HuH-7 (cell line): ENCODE data around the gene BLZF1.
"Not testable (repeated sequence)": the region's sequence is repeated elsewhere in the genome, so short reads cannot be mapped to it uniquely, and the experiment has no call there.

Experiments
- DNase-seq: peaks from one replicate; pipeline ENCODE4 v3.0.0; 2011; ENCODE audit warnings: low spot score

BLZF1 gene, protein sequence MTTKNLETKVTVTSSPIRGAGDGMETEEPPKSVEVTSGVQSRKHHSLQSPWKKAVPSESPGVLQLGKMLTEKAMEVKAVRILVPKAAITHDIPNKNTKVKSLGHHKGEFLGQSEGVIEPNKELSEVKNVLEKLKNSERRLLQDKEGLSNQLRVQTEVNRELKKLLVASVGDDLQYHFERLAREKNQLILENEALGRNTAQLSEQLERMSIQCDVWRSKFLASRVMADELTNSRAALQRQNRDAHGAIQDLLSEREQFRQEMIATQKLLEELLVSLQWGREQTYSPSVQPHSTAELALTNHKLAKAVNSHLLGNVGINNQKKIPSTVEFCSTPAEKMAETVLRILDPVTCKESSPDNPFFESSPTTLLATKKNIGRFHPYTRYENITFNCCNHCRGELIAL

DNA sequence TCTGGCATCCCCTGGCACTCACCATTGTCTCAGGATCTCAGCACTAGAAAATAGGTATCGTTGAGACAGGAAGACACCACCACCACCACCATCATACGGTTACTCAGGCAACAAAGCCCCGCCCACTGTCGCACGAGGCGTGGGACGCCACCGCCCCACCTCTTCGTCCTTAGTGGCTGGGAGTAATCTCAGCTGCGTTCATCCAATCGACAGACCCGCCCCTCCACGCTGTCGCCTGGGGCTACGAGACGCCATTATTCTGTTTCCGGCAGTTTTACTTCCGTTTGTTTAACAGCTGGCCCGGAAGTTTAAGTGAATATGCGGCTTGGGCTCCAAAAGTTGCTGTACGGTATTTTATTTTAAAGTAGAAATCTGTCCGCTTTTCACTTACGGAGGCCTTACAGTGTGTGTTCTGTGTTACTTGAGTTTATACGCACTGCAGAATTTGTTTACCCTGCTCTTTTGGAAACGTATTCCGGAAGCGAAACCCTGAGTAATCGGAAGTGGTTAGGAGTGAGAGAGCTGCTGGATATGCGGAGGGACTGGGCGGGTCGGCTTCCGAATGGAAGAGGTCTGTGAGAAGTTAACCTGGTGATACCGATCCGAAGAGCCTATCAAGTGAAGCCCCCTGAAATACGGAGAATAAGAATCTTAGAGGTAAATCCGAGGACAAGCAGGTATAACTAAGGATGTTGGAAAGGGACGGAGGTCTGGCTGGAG, at the start of gene BLZF1, which contains the start of gene NME7:
Gene BLZF1, plus strand, starts transcription at position 510 of the 720 bp plus-strand sequence. CDS start 1,328 bp downstream, outside the sequence.
Gene NME7, minus strand, starts transcription at position 112 of the 720 bp plus-strand sequence. Its CDS starts 87 bp downstream, at position 25.
- DNase-seq, result peak; percentile 76

DNA sequence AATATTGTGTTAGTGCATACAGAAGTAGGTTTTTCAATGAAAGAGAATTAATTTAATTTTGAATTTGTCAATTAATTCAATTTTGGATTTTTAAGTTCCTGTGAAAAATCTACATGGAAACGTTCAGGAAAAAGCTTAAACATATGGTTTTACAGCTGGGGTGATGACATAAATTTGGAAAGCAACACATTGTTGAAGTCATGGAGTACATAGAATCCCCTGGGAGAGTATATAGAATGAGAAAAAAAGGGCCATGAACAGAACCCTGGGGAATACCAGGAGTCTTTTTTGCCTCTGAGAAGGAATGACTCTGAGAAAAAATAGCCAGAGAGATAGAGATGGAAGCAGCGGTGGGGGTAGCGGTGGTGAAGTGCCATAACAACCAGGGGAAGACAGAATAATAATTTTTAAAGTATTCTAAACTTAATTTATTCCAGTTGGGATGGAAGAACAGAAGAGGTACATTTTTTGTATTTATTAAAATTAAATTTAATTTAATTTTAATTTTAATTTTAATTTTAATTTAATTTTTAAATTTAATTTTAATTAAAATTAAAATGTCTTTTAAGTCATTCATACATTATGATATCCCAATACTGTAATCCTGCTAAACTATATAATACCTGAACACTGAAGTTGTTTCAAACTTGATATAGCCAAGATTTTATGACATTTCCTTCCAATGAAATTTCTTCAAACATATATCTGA, 49.3 kb upstream of the BLZF1 start:
- DNase-seq, result no peak

DNA sequence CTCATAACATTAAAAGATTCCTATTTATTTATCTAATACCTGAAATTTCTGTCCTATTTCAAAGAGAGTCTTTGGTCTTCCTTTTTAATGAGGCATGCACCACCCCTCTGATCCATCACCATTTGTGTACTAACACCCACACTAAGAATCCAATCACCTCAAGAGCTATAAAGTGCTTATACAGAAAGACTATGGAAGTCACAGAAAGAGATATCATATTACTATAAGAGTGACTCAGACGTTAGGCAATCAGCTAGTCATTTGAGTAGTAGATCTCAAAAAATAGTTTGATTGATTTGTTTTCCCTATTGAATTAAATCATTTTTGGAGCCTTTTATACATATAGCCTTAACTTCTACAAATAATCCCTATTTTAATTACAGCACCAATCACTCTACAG, 46.5 kb upstream of the BLZF1 start:
- DNase-seq, result no peak

DNA sequence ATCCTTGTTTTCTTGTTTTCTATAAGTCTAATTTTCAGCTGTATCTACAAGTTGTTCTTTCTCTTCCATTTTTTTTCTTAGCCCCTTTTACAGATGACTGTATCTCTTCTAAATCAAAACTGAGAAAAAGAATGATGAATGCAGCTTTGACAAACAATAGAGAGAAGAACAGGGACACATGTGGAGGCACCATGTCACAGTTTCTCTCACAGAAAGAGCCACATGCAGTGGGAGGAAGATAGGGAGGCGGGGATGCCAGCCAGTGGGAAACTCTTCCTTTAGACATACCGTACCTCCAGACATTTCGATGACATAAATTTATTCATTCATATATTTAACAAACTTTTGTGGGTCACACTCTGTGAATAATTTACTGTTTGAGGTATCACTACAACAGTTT, 45.9 kb upstream of the BLZF1 start:
- DNase-seq, result no peak

DNA sequence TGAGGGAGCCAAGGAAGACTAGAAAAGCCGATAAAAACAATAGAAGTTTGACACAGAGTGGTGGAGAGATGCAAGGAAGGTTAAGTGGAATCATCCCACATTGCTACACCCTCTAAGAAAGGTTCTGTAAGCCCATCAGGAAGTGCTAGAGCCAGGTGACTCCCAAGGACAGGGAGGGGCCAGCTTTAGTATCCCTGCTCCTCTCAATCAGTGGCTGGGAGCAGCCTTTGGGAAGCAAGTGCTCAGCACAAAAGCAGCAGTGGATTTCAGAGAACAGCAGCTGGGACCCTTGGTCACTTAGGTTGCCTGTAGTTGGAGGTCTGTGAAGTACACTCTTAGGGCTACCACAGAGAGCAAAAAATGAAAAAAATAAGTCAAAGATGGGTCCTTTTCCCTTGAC, 42.9 kb upstream of the BLZF1 start:
- no peak for DNase-seq

DNA sequence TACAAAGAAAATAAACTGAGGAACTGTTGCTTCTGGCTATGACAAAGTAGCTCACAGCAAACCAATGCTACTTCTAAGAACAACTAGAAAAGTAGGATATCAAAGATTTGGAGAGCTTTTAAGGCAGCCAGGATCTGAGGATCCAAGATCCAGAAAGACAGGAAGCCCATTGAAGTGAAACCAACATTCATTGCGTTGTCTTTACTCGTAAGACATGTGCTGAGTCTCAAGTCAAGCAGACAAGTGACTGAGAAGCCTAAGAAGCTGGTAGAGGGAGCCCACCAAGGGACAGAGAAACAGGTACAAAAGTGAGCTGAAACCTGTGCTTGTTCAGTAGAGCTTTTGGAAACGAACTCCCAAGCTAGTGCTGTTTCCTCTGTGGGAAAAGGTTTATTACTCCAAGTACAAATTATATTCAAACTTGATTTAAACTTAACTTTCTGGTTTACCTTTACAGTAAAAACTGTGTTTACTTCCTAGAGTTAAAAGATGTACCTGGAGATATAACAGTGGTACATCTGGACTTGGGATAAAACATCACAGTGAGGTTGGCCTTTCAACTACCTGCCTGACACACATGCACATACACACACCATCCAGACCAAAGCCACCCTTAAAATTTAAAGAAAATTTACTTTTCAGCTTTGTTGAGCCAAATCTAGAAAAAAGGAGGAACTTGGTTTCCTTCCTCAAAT, 41.6 kb upstream of the BLZF1 start:
- DNase-seq, result no peak

DNA sequence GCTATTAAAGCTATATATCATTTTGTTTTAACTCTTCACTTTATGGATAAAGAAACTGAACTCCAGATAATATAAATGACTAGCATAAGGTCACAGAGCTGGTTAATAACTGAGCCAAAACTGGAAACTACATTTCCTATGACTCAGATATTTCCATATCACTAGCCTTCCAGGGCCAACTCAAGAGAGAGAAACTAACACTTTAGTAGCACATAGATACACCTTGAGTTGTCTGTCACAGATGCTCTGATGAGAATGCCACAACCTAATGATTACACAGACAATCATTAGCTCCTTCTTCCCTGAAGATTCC, 41.1 kb upstream of the BLZF1 start:
- DNase-seq, result no peak

DNA sequence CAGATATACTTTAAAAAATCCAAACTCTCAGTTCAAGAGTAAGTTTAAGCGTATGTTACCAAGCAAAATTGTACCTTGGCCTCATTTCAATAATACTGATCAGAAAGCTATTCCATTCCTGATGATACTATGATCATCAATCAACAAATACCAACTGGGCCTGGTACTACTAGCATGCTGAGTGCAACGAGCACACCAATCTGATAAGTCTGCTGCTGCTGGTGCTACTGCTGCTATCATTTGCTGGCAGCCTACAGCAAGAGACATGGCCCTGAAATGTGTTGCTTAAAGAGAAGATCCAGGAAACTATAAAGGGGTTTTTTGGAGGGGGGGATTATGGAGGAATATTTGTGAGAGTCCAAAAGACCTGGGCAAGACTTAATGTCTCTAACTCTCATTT, 40.1 kb upstream of the BLZF1 start:
- DNase-seq, result no peak

DNA sequence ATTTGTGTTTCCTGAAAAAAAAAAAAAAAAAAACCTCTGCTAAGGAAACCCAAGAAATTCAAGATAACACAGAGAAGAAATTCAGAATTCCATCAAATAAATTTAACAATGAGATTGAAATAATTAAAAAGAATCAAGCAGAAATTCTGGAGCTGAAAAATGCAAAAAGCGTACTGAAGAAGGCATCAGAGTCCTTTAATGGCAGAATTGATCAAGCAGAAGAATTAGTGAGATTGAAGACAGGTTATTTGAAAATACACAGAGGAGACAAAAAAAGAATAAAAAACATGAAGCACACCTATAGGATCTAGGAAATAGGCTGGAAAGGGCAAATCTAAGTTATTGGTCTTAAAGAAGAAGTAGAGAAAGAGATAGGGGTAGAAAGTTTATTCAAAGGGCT, 38.6 kb upstream of the BLZF1 start:
- DNase-seq, result no peak

DNA sequence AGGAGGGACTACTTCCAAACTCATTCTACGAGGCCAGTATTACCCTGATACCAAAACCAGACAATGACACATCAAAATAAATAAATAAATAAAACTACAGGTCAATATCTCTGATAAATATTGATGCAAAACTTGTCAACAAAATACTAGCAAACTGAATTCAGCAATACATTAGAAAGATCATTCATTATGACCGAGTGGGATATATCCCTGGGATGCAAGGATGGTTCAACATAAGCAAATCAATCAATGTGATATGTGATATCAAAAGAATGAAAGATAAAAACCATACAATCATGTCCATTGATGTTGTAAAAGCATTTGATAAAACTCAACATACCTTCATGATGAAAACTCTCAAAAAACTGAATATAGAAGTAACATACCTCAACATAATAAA, 37.1 kb upstream of the BLZF1 start:
- DNase-seq, result no peak

DNA sequence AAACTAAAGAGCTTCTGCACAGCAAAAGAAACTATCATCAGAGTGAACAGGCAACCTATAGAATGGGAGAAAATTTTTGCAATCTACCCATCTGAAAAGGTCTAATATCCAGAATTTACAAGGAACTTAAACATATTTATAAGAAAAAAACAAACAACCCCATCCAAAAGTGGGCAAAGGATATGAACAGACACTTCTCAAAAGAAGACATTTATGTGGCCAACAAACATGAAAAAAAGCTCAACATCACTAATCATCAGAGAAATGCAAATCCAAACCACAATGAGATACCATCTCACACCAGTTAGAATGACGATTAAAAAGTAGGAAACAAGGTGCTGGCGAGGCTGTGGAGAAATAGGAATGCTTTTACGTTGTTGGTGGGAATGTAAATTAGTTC, 33.3 kb upstream of the BLZF1 start:
- not testable (repeated sequence) for DNase-seq

DNA sequence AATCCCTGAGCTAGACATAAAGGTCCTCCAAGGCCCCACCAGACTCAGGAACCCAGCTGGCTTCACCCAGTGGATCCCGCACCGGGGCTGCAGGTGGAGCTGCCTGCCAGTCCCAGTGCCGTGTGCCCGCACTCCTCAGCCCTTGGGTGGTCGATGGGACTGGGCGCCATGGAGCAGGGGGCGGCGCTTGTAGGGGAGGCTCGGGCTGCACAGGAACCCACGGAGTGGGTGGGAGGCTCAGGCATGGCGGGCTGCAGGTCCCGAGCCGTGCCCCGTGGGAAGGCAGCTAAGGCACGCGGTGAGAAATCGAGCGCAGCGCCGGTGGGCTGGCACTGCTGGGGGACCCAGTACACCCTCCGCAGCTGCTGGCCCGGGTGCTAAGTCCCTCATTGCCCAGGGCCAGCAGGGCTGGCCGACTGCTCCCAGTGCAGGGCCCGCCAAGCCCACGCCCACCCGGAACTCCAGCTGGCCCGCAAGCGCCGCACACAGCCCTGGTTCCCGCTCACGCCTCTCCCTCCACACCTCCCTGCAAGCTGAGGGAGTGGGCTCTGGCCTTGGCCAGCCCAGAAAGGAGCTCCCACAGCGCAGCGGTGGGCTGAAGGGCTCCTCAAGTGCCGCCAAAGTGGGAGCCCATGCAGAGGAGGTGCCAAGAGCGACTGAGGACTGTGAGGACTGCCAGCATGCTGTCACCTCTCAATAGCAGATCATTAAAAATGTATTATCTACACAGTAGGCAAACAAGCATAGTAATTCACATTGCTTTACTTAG, 30.9 kb upstream of the BLZF1 start:
- DNase-seq, result not testable (repeated sequence)

DNA sequence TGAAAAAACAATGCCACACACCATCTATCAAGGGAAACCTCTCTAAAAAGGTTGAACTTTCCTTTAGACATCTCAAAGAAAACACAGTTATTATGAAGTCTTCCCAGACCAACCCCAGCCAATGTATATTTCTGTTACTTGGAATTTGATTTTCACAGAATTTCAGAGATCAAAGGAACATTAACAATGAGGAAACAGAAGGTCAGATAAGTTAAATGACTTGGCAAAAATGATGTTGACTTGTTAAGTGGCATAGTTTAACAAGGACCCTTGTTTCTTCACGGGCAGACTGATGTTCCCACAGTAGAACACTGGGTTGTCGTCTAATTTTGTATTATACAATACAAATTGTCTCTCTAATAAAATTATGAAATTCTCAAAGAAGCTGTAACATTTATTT, 29.4 kb upstream of the BLZF1 start:
- no peak for DNase-seq

DNA sequence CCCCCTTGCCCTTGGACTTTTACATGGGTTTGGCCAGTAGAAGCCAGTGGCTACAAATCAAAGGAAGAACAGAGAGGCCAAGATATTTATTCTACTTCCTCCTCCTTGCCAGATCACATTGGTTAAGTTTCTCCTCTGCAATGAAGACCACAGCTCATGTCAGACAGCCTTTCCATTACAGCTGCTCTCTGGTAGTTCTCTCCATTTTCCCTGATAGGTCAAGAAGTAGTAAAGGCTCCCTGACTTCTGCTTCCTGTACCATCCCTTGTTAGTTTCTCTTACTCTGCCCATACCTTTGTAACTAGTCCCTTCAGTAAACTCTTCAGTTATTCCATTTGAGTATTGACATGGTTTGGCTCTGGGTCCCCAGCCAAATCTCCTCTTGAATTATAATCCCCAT, 28.2 kb upstream of the BLZF1 start:
- DNase-seq, result no peak

DNA sequence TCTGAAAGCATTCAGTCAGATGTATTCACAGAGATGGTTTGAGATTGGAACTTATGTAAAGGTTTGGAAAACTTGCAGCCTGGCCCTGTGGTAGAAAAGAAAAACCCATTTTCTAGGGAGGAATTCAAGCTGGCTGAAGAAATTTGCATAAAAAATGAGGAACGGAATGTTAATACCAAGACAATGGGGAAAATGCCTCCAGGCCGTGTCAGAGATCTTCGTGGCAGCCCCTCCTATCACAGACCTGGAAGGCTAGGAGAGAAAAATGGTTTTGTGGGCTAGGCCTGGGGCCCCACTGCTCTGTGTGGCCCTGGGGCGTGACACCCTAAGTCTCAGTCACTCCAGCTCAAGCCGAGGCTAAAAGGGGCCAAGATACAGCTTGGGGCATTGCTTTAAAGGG, 27.1 kb upstream of the BLZF1 start:
- DNase-seq, result no peak

DNA sequence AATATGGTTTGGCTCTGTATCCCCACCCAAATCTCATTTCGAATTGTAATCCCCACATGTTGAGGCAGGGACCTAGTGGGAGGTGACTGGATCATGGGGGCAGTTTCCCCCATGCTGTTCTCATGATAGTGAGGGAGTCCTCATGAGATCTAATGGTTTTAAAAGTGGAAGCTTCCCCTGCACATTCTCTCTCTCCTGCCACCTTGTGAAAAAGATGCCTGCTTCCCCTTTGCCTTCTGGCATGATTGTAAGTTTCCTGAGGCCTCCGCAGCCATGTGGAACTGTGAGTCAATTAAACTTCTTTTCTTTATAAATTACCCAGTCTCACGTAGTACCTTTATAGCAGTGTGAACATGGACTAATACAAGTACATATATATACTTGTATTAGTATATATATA, 25.9 kb upstream of the BLZF1 start:
- not testable (repeated sequence) for DNase-seq

DNA sequence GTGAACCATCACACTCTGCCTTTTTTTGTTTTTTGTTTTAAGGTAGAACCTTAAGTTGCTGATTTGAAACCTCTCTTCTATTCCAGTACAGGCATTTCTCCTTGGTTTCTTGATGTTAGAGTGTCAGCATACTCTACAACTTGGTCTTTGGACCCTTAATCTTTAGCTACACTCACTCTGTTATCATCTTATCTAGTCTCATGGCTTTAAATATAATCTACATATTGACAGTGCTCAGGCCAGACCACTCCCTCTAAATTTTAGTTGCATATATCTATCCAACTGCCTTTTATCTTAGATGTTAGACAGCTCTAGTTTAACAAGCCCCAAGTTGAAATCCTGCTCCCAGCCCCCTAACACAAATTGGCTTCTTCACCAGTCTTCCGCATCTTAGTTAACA, 22.5 kb upstream of the BLZF1 start:
- no peak for DNase-seq

DNA sequence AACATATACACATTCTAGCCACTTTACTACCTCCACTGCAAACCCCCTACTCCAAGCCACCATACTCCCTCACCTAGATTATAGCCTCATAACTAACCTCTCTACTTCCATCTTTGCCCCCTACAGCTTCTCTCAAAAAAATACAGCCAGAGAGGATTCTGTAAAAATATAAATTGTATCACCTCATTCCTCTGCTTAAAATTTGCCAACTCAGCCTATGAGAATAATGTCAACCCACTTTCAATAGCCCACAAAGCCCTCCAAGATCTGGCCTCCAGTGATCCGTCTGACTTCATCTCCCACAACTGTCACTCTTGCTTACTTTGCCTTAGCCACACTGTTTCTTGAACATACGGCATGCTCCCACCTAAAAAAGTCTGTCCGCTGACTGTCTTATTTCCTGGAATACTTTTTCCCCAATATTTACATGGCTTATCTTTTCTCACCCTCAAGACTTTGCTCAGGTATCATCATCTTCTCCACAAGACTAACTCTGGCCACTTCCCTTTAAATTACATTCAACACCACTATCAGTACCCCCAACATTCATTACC, 21.9 kb upstream of the BLZF1 start:
- no peak for DNase-seq

DNA sequence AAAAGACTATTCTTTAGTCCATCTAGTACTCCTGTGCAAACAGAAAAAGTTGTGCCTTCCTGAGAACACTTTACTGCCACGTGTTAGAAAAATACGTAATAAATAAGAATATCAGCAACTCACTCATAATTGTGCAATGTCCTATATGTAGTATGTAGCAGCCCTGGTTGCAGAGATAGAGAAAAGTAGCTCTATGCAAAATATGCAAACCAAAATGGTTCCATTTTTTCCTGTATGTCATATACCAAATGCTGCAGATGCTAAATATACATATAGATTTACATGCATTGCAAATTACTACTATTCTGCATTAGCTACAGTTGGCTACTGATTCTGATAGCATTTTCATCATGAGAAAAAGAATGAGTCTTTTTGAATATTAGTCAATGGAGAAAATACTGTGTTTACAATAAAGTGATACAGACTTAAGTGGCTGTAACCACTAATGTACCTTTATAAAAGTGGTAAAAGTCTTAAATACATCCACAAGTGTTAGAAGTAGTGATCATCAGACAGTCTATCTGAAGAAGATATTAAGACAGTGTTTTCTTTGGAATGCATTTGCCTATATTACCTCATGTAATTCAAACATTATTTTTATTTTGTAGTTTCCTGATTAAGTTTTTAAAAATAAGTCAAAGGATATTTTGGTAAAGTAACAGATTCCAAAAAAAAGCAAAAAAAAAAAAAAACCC, 20.2 kb upstream of the BLZF1 start:
- DNase-seq, result no peak

DNA sequence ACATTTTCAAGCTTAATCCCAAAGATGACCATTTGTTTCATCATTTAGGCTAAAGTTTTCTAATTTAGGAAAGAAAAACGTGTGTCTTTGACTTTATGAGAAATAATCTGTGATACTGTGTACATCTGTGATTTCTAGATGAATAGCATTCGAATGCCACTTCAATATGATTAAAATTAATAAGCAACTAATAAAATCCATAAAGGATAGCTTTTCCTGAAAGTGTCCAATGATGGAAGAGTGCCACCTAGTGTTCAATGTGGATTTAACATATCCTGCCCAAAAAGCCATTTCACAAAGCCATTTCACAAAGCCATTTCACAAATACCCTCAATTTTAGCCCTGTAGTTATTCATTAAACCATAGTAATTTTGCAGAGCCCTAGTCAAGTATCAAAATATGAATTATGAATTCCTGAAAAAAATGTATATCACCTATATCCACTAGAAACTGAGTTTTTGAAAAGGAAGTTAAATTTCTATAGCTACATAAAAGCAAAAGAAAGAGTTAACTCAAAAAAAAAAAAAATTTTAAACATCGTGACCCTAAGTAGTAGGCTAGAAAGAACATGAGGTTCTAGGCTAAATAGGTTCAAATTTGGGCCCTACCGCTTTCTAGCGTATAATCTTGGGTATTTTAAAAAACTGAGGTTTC, 19.5 kb upstream of the BLZF1 start:
- DNase-seq, result no peak
